Activated CD4-positive, alpha-beta memory T cell treated with anti-CD3 and anti-CD28 coated beads for 36 hours (primary cell): ENCODE results near the gene NR4A1. TPM values are rescaled to one million over a fixed set of nuclear protein-coding genes. Genes with fewer than 3 reads are reported as not detected.
A peak's percentile ranks its signal among the peaks of the same experiment; 100 is the strongest.

Experiments used
- CTCF ChIA-PET: fragments of 350-600 bp; sonication (Branson Sonifier 250); formaldehyde crosslinking; loops from one replicate; lab custom pipeline; 2021; ENCODE audit warnings: antibody characterized with exemption, inconsistent platforms; lab: Charles Lee
- POLR2A ChIA-PET: fragments of 350-600 bp; sonication (Branson Sonifier 250); formaldehyde crosslinking; loops from one replicate; lab custom pipeline; 2021; ENCODE audit warnings: antibody characterized with exemption; lab: Charles Lee
- DNase-seq: peaks from one replicate; pipeline ENCODE4 v3.0.0-alpha.2; 2020
- H3K27ac Mint-ChIP-seq: one replicate; pipeline ENCODE4 v1.8.0; 2021; ENCODE audit warnings: mixed read lengths
- H3K27me3 Mint-ChIP-seq: one replicate; pipeline ENCODE4 v1.8.0; 2021; ENCODE audit warnings: mixed read lengths
- H3K36me3 Mint-ChIP-seq: one replicate; pipeline ENCODE4 v1.8.0; 2021; ENCODE audit warnings: mixed read lengths
- H3K4me1 Mint-ChIP-seq: one replicate; pipeline ENCODE4 v1.8.0; 2021; ENCODE audit warnings: low read depth, mixed read lengths
- H3K4me3 Mint-ChIP-seq: one replicate; pipeline ENCODE4 v1.8.0; 2021; ENCODE audit warnings: mild to moderate bottlenecking, mixed read lengths
- H3K9me3 Mint-ChIP-seq: one replicate; pipeline ENCODE4 v1.8.0; 2021; ENCODE audit warnings: mixed read lengths
- intact Hi-C: fragments of 100-400 bp; cut with micrococcal nuclease; formaldehyde crosslinking; loops from one replicate; pipeline ENCODE4 v1.15.1; 2023
- total RNA-seq, 2 experiments: library from RNA; stranded (reverse); gene quantifications; one replicate each; pipeline ENCODE4 v1.2.3, GENCODE V29; 2021

Gene NR4A1
- total RNA-seq, 2 experiments from 2014 or later: 64.2 to 68.2 TPM

DNA sequence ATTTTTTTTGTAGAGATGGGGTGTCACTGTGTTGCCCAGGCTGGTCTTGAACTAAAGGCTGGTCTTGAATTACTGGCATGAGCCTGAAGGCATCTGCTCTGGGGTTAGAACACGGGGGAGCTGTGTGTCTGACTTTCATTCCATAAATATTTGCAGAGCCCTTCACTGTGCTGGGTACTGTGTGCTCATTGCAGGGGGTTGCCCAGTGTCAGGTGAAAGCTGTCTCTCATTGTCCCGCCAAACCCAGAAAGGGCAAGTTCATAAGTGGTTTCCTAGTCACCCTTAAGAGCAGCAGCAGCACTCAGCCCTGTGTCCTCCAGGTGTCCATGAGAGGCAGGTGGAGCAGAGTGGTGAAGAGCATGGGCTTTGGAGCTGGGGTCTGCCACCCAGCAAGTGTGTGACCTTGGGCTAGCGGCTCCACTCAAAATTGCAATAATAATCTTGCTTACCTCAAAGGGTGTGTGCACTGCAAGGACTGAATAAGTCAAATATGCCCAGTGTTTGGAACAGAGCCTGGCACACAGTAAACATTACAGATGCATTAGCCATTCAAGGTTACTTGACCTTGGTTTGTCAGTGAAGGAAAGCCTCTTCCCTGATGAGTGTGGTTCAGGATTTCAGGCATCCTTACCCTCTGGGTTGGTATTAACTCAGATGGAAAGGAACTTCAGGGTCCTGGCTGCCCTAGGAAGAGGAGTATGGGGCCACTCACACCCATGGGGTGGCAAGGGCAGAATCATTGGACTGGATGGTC lies 23.9 kb downstream of the NR4A1 start:
- DNase-seq: no peak
- intact Hi-C loops: no loop called here
- CTCF ChIA-PET: interaction anchor here (16.3 kb wide), 1 partner anchor 48 kb away, joined by 407 read pairs; no protein-coding TSS in a partner anchor
- Mint-ChIP-seq H3K27ac (no peak overlapping the region), H3K9me3 (no peaks in the 10 kb centered on the region), H3K4me1 (peaks cover 36% of the 10 kb centered on the region), H3K36me3 (peaks cover 31% of the 10 kb centered on the region), H3K27me3 (no peaks in the 10 kb centered on the region), H3K4me3 (no peak overlapping the region)
- POLR2A ChIA-PET: no interaction called here

DNA sequence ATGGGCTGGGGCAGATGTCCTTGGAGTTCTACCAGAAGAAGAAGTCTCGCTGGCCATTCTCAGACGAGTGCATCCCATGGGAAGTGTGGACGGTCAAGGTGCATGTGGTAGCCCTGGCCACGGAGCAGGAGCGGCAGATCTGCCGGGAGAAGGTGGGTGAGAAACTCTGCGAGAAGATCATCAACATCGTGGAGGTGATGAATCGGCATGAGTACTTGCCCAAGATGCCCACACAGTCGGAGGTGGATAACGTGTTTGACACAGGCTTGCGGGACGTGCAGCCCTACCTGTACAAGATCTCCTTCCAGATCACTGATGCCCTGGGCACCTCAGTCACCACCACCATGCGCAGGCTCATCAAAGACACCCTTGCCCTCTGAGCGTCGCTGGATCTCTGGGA lies 25.6 kb downstream of the NR4A1 start:
- CTCF ChIA-PET: interaction anchor here (16.3 kb wide), 1 partner anchor 49 kb away, joined by 407 read pairs; no protein-coding TSS in a partner anchor
- H3K27ac Mint-ChIP-seq: no peak overlapping the region
- DNase-seq: no peak
- H3K36me3 Mint-ChIP-seq: peaks cover 30% of the 10 kb centered on the region
- H3K4me1 Mint-ChIP-seq: peaks cover 22% of the 10 kb centered on the region
- no peaks in the 10 kb centered on the region for H3K27me3 Mint-ChIP-seq
- intact Hi-C loops: no loop called here
- no peaks in the 10 kb centered on the region for H3K9me3 Mint-ChIP-seq
- no peak overlapping the region for H3K4me3 Mint-ChIP-seq
- POLR2A ChIA-PET: no interaction called here

DNA sequence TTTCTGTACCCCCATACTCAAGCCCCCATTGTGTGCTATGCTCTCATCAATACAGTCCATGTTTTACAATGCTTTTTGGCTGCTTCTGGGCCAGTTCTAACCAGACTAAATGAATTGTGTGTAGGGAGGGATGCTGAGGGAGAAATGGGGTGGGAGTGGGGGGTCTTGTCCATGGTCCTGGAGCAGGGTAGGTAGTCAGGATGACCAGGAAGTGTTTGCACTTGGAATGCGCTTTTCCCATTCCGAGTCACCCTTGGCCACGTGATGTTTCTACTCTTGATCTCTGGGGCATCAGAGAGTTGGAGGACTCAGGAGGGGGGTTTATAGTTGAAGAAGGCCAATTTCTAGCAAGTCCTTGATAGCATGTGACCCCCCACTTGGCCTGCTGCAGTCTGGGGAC lies 27.0 kb downstream of the NR4A1 start:
- H3K4me3 Mint-ChIP-seq: no peak overlapping the region
- ChIA-PET POLR2A (no interaction called here), CTCF (interaction anchor here (12.2 kb wide), 1 partner anchor 52 kb away, joined by 438 read pairs; no protein-coding TSS in a partner anchor)
- no peaks in the 10 kb centered on the region for H3K27me3 Mint-ChIP-seq
- H3K9me3 Mint-ChIP-seq: no peaks in the 10 kb centered on the region
- H3K4me1 Mint-ChIP-seq: peaks cover 11% of the 10 kb centered on the region
- H3K36me3 Mint-ChIP-seq: peaks cover 27% of the 10 kb centered on the region
- no peak for DNase-seq
- H3K27ac Mint-ChIP-seq: no peak overlapping the region
- intact Hi-C loops: no loop called here

DNA sequence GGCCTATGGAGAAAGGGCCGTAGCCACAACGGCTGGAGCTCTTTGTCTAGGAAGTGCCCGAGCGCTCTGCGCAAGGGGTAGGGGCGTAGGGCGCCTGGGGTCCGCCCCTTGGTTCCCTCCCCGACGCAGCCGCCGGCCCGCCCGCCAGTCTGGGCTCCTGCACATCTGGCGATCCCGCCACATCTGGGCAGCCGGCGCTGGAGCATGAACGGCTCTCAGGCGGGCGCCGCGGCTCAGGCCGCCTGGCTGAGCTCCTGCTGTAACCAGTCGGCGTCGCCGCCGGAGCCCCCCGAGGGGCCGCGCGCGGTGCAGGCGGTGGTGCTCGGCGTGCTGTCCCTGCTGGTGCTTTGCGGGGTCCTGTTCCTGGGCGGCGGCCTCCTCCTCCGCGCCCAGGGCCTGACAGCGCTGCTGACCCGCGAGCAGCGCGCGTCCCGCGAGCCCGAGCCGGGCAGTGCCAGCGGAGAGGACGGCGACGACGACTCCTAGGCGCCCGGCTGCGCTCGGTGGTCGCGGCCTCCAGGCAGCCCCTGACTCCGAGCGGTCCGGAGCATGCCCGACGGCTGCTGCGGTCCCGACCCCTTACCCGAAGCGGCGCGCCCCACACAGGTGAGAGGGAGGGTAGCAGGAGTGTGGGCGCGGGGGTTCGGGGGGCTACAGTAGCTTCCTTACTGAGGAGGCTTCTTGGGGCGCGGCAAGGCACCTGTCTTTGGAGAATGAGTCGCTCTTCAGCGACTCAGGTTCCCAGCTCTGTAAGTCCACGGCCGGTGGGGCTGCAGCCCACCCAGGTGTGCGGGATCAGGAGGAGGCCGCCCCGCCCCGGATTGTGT lies 28.5 kb downstream of the NR4A1 start, which contains the start of gene SMIM41:
TSS of gene SMIM41 (plus strand) at position 129 of the 827 bp plus-strand sequence. CDS start at position 205, 76 bp downstream.
- POLR2A ChIA-PET: no interaction called here

DNA sequence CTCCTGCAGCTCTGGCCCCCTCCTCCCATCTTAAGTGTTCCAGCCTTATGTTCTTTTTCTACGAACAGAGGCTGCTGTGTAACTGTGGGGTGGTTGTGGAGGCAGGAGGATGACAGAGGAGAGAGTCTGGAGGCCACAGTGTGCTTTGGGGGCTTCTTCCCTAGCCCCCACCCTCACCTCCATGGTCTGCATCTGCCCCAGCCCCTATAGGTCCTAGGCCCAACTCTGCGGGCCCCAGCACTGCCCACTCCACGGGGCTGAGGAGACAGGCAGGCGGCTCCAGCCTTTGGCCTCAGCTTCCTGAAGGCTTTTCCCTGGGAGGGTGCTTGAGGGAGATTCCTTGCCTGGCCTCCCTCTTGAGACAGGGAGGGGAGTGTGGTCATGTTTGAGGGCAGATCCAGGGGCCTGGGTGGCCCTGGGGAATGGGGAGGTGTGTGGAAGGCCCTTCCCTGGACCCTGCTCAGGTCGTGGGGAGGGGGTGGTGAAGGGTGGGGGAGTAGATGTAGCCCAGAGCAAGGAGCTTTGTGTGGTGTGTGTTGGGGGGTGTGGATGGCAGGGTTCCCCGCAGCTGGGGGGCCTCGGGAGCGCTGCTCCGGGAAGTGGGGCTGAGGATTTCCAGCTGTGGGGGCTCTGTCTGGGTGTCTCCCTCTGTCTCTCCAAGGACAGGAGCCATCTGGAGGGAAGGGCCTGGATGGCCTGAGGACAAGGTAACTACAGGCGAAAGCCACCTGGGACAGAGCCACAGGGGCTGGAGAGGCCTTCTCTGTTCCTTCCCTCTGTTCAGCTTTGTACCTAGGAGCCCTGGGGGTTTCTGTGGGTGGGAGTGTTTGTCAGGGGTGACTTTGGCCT lies 29.4 kb downstream of the NR4A1 start:
- H3K36me3 Mint-ChIP-seq: peaks cover 15% of the 10 kb centered on the region
- no peak overlapping the region for H3K27ac Mint-ChIP-seq
- ChIA-PET CTCF (interaction anchor here (1.0 to 12.2 kb wide), 4 partner anchors 10 to 247 kb away, joined by 3 to 438 read pairs (median 20); partner anchors contain the start of gene ATG101), POLR2A (interaction anchor here (1.0 kb wide), 1 partner anchor 29 kb away, joined by 3 read pairs; the partner anchor contains the start of gene NR4A1)
- intact Hi-C loops: loop anchor here (5.0 kb wide), 1 partner anchor 42 kb away; no protein-coding TSS in a partner anchor
- no peaks in the 10 kb centered on the region for H3K27me3 Mint-ChIP-seq
- no peak for DNase-seq
- H3K4me1 Mint-ChIP-seq: peaks cover 4% of the 10 kb centered on the region
- H3K4me3 Mint-ChIP-seq: no peak overlapping the region
- no peaks in the 10 kb centered on the region for H3K9me3 Mint-ChIP-seq

More for the DNA sequence above, 28.5 kb downstream of the NR4A1 start, which contains the start of gene SMIM41:
- H3K27me3 Mint-ChIP-seq: no peaks in the 10 kb centered on the region
- no peak within 1 kb of the TSS for H3K4me3 Mint-ChIP-seq
- DNase-seq: no peak
- peaks cover 4% of the 10 kb centered on the region for H3K4me1 Mint-ChIP-seq
- peaks cover 16% of the 10 kb centered on the region for H3K36me3 Mint-ChIP-seq
- CTCF ChIA-PET: interaction anchor here (0.8 to 12.2 kb wide), 3 partner anchors 9 to 53 kb away, joined by 3 to 438 read pairs (median 38); partner anchors contain the start of gene ATG101
- H3K9me3 Mint-ChIP-seq: no peaks in the 10 kb centered on the region
- no peak within 1 kb of the TSS for H3K27ac Mint-ChIP-seq
- intact Hi-C loops: loop anchor here (5.0 kb wide), 1 partner anchor 43 kb away; no protein-coding TSS in a partner anchor

DNA sequence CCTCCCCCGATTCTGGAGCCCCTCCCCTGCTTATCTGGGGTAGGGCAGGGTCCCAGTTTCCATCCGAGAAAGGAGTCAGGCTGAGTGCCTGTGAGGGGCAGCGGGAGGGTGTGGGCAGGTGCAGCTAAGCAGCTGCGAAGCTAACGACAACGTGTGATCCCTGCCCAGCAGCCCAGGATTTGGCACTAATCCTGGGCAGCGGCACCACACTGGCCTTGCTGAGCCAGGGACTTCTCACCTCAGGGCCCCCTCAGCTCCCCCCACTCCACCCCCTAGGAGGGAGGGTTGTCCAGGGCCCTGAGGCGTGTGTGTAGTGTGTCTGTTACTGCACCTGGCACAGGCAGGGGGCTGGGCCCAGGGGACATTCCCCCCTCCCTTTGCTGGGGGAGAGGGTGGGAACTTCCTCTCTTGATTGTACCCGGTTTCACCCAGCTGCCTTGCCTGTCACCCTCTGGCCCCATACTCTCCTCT lies 30.1 kb downstream of the NR4A1 start:
- ChIA-PET CTCF (interaction anchor here (1.0 to 12.2 kb wide), 4 partner anchors 11 to 247 kb away, joined by 3 to 438 read pairs (median 20); partner anchors contain the start of gene ATG101), POLR2A (interaction anchor here (1.0 to 1.1 kb wide), 2 partner anchors 30 kb away, joined by 3 read pairs; partner anchors contain the start of gene NR4A1)
- intact Hi-C loops: loop anchor here (5.0 kb wide), 1 partner anchor 41 kb away; no protein-coding TSS in a partner anchor
- no peaks in the 10 kb centered on the region for H3K27me3 Mint-ChIP-seq
- H3K4me3 Mint-ChIP-seq: no peak overlapping the region
- peaks cover 4% of the 10 kb centered on the region for H3K4me1 Mint-ChIP-seq
- no peak for DNase-seq
- no peaks in the 10 kb centered on the region for H3K9me3 Mint-ChIP-seq
- H3K27ac Mint-ChIP-seq: no peak overlapping the region
- H3K36me3 Mint-ChIP-seq: peaks cover 12% of the 10 kb centered on the region

DNA sequence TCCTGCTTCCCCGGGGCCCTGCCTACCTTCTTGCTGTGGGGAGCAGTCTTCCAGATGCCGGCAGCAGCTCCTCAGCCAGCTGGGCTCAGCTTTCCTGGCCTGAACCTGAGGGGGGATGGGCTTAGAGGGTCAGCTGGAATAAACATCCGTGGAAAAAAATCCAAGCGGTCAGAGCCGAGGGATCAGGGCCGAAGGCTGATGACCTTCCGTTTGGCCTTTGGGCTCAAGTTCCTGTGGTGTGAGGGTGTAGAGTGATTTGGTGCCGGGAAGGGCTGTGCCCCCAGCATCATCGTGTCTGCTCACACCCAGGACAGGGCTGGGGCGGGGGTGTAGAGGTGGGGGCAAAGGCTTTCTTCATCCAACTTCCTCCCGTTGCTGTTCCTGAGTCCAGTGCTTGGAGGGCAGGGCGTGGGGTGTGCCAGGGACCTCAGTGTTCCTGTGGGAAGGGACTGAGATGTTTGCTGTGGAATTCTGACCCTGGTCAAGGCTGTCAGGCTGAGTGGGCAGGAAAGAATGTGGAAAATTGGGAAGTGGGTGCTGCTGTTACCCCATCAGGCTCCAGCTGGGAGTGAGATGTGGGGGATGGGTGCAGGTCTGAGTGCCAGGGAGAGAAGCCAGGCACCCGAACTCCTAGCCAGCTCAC lies 30.9 kb downstream of the NR4A1 start:
- CTCF ChIA-PET: interaction anchor here (0.9 to 12.2 kb wide), 17 partner anchors 9 to 246 kb away, joined by 3 to 438 read pairs (median 4); partner anchors contain the start of genes ATG101, NR4A1 and TAMALIN
- Mint-ChIP-seq H3K27me3 (no peaks in the 10 kb centered on the region), H3K9me3 (no peaks in the 10 kb centered on the region), H3K4me3 (no peak overlapping the region), H3K27ac (no peak overlapping the region), H3K4me1 (peaks cover 4% of the 10 kb centered on the region), H3K36me3 (peaks cover 5% of the 10 kb centered on the region)
- intact Hi-C loops: loop anchor here (5.0 kb wide), 1 partner anchor 40 kb away; no protein-coding TSS in a partner anchor
- POLR2A ChIA-PET: interaction anchor here (1.1 to 1.3 kb wide), 2 partner anchors 31 to 56 kb away, joined by 3 read pairs; partner anchors contain the start of gene NR4A1
- DNase-seq: no peak

DNA sequence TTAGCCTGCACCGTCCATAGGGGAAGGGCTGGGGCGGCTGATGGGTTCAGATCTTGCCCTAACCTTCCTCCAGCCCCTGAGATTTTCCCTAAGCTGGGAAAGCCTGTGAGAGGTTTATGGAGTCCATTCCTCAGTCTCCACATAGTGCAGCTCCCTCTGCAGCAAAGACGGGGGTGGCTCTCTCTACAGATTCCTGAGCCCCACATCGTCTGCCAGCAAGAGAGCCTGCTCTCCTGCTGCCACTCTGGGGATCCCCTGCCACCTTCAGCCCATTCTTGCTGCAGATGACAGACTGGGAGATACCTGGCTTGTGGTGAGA lies 31.4 kb downstream of the NR4A1 start:
- H3K27ac Mint-ChIP-seq: no peak overlapping the region

DNA sequence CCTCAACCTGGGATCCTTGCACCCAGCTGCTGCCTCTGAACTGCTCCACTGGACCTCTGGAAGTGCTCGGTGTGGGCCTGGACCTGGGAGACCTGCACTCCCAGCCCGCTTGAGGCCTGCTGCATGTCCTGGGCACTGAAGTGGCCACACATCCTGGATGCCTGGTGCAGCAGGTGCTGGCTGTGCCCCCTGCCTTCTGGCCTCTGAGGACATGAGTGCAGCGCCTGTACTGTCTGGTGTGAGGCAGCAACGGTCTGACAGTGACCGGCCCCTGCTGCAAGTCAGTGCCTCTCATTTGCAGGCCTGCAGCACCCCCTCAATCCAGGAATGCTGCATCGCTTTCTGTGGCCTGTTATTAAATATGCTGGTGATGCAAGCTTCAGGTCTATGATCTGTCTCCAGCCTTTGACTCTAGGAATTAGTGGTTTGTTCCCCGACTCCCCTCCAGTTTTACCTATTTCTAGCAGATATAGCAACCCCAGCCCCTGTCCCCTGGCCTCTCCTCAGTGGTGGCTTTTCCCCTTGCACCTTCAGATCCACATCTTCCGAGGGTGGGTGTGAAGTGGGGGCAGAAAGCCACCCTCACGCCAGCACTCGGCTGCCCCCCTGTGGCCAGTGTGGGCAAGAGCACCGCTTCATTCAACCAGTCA lies 31.9 kb downstream of the NR4A1 start:
- intact Hi-C loops: loop anchor here (1.0 to 5.0 kb wide), 2 partner anchors 39 to 58 kb away; no protein-coding TSS in a partner anchor
- CTCF ChIA-PET: interaction anchor here (0.9 to 12.2 kb wide), 19 partner anchors 8 to 139 kb away, joined by 3 to 438 read pairs (median 5); partner anchors contain the start of genes ATG101, NR4A1 and TAMALIN
- POLR2A ChIA-PET: interaction anchor here (1.3 kb wide), 1 partner anchor 57 kb away, joined by 3 read pairs; no protein-coding TSS in a partner anchor
- no peaks in the 10 kb centered on the region for H3K27me3 Mint-ChIP-seq
- no peak overlapping the region for H3K4me3 Mint-ChIP-seq
- H3K4me1 Mint-ChIP-seq: peaks cover 4% of the 10 kb centered on the region
- H3K36me3 Mint-ChIP-seq: no peaks in the 10 kb centered on the region
- H3K9me3 Mint-ChIP-seq: no peaks in the 10 kb centered on the region
- H3K27ac Mint-ChIP-seq: no peak overlapping the region
- DNase-seq: peak; percentile 74

More for the DNA sequence above, 31.4 kb downstream of the NR4A1 start:
- no peak overlapping the region for H3K4me3 Mint-ChIP-seq
- peaks cover 4% of the 10 kb centered on the region for H3K4me1 Mint-ChIP-seq
- no peaks in the 10 kb centered on the region for H3K27me3 Mint-ChIP-seq
- ChIA-PET POLR2A (interaction anchor here (1.1 to 1.3 kb wide), 2 partner anchors 31 to 57 kb away, joined by 3 read pairs; partner anchors contain the start of gene NR4A1), CTCF (interaction anchor here (0.9 to 12.2 kb wide), 17 partner anchors 8 to 139 kb away, joined by 3 to 438 read pairs (median 4); partner anchors contain the start of genes ATG101, NR4A1 and TAMALIN)
- peaks cover 3% of the 10 kb centered on the region for H3K36me3 Mint-ChIP-seq
- H3K9me3 Mint-ChIP-seq: no peaks in the 10 kb centered on the region
- no peak for DNase-seq
- intact Hi-C loops: loop anchor here (5.0 kb wide), 1 partner anchor 40 kb away; no protein-coding TSS in a partner anchor
